Esophagus muscularis mucosa (tissue), 4 donors: ENCODE data around the gene BAIAP2. TPM values are rescaled to one million over a fixed set of nuclear protein-coding genes. Genes with fewer than 3 reads are reported as not detected.
"Not testable (repeated sequence)": the region's sequence is repeated elsewhere in the genome, so short reads cannot be mapped to it uniquely, and the experiment has no call there.

Experiments used
- DNase-seq: peaks from one replicate; pipeline ENCODE4 v3.0.0-alpha.2; 2017; ENCODE audit errors: extremely low spot score
- H3K27ac ChIP-seq, 4 donors: fragments of 200-600 bp; sonication (generic); replicated peaks in 1 of 4; 1 replicate in 3 of 4; 2 replicates in 1 of 4; pipeline ENCODE4 v1.5.1; 2016 to 2019; ENCODE audit warnings: mild to moderate bottlenecking in 1 of 4
- H3K27me3 ChIP-seq, 4 donors: fragments of 200-600 bp; sonication (generic); one replicate each; pipeline versions ENCODE4 v1.5.1 to v1.6.0; 2016 to 2019
- H3K36me3 ChIP-seq, 4 donors: fragments of 200-600 bp; sonication (generic); one replicate each; pipeline ENCODE4 v1.5.1; 2016 to 2019
- H3K4me1 ChIP-seq, 4 donors: fragments of 200-600 bp; sonication (generic); one replicate each; pipeline ENCODE4 v1.5.1; 2016 to 2019
- H3K4me3 ChIP-seq, 4 donors: fragments of 200-600 bp; sonication (generic); 1 replicate in 2 of 4; 2 replicates in 2 of 4; pipeline ENCODE4 v1.5.1; 2016 to 2019; ENCODE audit warnings: mild to moderate bottlenecking in 4 of 4, moderate library complexity in 1 of 4
- H3K9me3 ChIP-seq, 4 donors: fragments of 200-600 bp; sonication (generic); 1 replicate in 3 of 4; 2 replicates in 1 of 4; pipeline ENCODE4 v1.5.1; 2016 to 2019
- EP300 ChIP-seq: sonication (generic); formaldehyde crosslinking; IDR thresholded peaks from one replicate; pipeline ENCODE4 v1.6.1; 2017; ENCODE audit warnings: antibody characterized with exemption
- POLR2A ChIP-seq: fragments of 450-650 bp; IDR thresholded peaks from one replicate; pipeline ENCODE4 v1.6.1; 2017; ENCODE audit warnings: antibody characterized with exemption, moderate library complexity, mild to moderate bottlenecking, low read depth
- POLR2AphosphoS5 ChIP-seq, 2 donors: sonication (generic); formaldehyde crosslinking; IDR thresholded peaks; one replicate each; pipeline ENCODE4 v1.6.1; 2017; ENCODE audit warnings: antibody characterized with exemption in 2 of 2
- WGBS: methylation state at CpG from one replicate; pipeline ENCODE4 v1.1.5; 2018; 5-methylcytosine and 5-hydroxymethylcytosine counted together
- intact Hi-C: fragments of 100-400 bp; cut with DNase I; formaldehyde crosslinking; loops from one replicate; pipeline ENCODE4 v1.15.1; 2023
- total RNA-seq, 4 donors: library from RNA; depleted of rRNA; stranded (reverse); fragments of >200 nt; gene quantifications; one replicate each; pipeline versions ENCODE4 v1.1.0 to v1.2.1, GENCODE V29; 2016
- TF ChIP-seq, protein P1 (sequence below), 3 experiments: fragments of 200-600 bp in 2 of 3; fragments of 450-650 bp in 1 of 3; sonication (generic) in 2 of 3; IDR thresholded peaks; one replicate each; pipeline ENCODE4 v1.5.1; 2017 to 2019; ENCODE audit warnings: antibody characterized with exemption in 3 of 3, mild to moderate bottlenecking in 2 of 3, moderate library complexity in 1 of 3

The BAIAP2 gene
- total RNA-seq, 4 donors from 2014 or later = 31.1 to 54.5 (median 36.7) TPM

DNA sequence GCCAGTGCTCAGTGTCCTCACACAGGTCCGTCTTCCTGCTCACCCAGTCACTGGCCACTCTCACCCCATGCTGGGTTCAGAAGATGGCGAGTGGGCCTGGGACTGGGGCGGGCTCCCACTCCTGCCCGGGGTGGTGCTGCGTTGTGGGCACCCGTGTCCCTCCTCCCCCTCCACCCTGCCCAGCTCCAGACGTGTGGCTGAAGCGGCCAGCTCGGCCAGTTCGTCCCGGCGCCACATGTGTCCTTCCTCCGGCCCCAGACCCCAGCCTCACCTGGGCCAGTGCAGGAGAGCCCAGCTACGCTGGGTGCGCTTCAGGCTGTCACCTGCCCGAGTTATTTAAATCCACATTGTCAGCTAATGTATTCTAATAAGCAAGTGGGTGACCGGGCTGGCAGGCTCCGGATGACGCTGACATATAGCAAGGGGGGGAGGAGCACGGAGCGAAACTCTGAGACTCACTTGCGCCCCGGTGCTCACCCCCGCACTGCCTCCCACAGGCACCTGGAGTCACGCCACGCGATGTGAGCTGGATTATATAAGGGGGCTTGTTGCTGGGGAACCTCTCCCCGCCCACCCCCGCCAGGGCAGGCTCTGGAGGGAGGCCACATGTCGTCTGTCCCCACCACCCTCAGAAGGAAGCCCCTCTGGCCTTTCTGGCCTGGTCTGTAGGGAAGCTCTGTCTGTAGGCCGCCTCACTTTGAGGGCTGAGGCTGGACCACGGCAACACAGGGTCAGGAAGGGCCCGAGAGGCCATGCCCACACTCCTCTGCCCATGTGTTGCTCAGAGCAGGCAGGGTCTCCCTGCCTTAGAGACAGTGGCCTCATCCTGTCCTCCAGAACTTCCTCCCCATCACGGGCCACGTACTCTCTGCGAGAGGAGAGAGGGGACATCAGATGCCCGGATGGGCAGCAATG lies 7.1 kb upstream of the BAIAP2 start:
- H3K27me3 ChIP-seq = peaks cover 0 to 17% (median 7%) of the 10 kb centered on the region in 4 donors
- H3K9me3 ChIP-seq = no peaks in the 10 kb centered on the region
- intact Hi-C loops = no loop called here
- peaks cover 27 to 57% (median 47%) of the 10 kb centered on the region in 4 donors for H3K4me1 ChIP-seq
- DNase-seq = no peak
- WGBS = 57% methylated on average over 34 of the region's 37 CpGs
- peak overlapping the region in 1 of 4 donors; percentile 16 for H3K4me3 ChIP-seq
- peaks cover 0 to 23% (median 8%) of the 10 kb centered on the region in 4 donors for H3K36me3 ChIP-seq
- TF ChIP-seq POLR2AphosphoS5 (IDR thresholded peaks at IDR 0.05) (no peak), EP300 (no peak), POLR2A (no peak)
- TF ChIP-seq, protein P1, sequence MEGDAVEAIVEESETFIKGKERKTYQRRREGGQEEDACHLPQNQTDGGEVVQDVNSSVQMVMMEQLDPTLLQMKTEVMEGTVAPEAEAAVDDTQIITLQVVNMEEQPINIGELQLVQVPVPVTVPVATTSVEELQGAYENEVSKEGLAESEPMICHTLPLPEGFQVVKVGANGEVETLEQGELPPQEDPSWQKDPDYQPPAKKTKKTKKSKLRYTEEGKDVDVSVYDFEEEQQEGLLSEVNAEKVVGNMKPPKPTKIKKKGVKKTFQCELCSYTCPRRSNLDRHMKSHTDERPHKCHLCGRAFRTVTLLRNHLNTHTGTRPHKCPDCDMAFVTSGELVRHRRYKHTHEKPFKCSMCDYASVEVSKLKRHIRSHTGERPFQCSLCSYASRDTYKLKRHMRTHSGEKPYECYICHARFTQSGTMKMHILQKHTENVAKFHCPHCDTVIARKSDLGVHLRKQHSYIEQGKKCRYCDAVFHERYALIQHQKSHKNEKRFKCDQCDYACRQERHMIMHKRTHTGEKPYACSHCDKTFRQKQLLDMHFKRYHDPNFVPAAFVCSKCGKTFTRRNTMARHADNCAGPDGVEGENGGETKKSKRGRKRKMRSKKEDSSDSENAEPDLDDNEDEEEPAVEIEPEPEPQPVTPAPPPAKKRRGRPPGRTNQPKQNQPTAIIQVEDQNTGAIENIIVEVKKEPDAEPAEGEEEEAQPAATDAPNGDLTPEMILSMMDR (IDR thresholded peaks at IDR 0.05) = no peak
- H3K27ac ChIP-seq = no peak overlapping the region

DNA sequence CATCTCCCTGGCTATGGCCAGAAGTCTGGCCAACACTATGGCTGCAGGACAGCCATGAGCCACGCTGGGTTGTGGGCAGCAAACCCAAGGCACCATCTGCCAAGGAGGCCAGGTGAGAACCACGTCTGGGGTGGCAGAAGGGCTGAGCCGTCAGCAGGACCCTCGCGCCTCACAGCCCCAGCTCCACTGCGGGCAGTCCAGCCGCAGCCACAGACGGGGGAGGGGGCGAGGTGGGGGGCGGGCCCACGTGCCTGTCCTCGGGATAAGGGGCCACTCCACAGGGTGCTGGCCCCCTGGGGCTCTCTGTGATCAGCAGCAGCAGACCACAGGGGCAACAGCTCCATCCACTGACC lies 6.5 kb upstream of the BAIAP2 start:
- no peak for DNase-seq

DNA sequence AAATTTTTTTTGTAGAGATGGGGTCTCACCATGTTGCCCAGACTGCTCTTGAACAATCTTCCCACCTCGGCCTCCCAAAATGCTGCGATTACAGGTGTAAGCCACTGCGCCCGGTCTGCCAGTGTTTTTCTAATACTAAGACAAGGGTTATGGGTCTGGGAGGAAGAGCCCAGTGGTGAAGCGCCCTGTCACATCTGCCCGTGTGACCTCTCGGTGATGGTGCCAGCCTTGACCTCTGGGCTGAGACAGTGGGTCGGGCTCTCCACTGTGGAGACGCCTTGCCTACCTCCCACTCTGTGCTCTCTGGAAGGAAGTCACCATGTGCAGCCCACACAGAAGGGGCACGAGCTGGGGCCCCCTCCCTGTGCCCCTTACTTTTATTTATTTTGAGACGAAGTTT lies 5.1 kb upstream of the BAIAP2 start:
- H3K27me3 ChIP-seq = peaks cover 0 to 17% (median 7%) of the 10 kb centered on the region in 4 donors
- intact Hi-C loops = no loop called here

More for the DNA sequence above, 6.5 kb upstream of the BAIAP2 start:
- H3K27me3 ChIP-seq = peaks cover 0 to 17% (median 7%) of the 10 kb centered on the region in 4 donors
- intact Hi-C loops = no loop called here
- H3K9me3 ChIP-seq = no peaks in the 10 kb centered on the region
- H3K4me1 ChIP-seq = peaks cover 30 to 62% (median 51%) of the 10 kb centered on the region in 4 donors
- no peak overlapping the region for H3K4me3 ChIP-seq
- no peak overlapping the region for H3K27ac ChIP-seq
- H3K36me3 ChIP-seq = peaks cover 0 to 25% (median 9%) of the 10 kb centered on the region in 4 donors
- WGBS = 38% methylated on average over 7 of the region's 12 CpGs
- TF ChIP-seq, protein P1 (IDR thresholded peaks at IDR 0.05) = no peak
- no peak for TF ChIP-seq POLR2A
- TF ChIP-seq POLR2AphosphoS5 (IDR thresholded peaks at IDR 0.05) = no peak
- TF ChIP-seq EP300 = no peak

DNA sequence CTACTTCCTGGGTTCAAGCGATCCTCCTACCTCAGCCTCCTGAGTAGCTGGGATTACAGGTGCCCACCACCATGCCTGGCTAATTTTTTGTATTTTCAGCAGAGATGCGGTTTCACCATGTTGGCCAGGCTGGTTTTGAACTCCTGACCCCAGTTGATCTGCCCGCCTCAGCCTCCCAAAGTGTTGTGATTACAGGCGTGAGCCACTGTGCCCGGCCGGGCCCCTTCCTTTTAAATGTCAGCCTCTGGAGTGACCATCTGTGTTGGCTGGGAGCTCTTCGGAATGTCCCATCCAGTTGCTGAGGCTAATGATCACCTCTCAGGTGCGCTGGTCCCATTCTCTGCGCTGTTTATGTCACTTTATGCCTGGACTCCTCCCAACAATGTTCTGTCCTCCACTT lies 4.6 kb upstream of the BAIAP2 start:
- H3K4me1 ChIP-seq = peaks cover 35 to 57% (median 52%) of the 10 kb centered on the region in 4 donors
- intact Hi-C loops = not testable (repeated sequence)

More for the DNA sequence above, 5.1 kb upstream of the BAIAP2 start:
- DNase-seq = no peak
- peaks cover 35 to 61% (median 52%) of the 10 kb centered on the region in 4 donors for H3K4me1 ChIP-seq
- H3K9me3 ChIP-seq = no peaks in the 10 kb centered on the region
- TF ChIP-seq POLR2A (no peak), POLR2AphosphoS5 (IDR thresholded peaks at IDR 0.05) (no peak), EP300 (no peak)
- TF ChIP-seq, protein P1 (IDR thresholded peaks at IDR 0.05) = no peak
- H3K27ac ChIP-seq = no peak overlapping the region
- no peak overlapping the region for H3K4me3 ChIP-seq
- H3K36me3 ChIP-seq = peaks cover 0 to 25% (median 9%) of the 10 kb centered on the region in 4 donors
- WGBS = 88% methylated on average over 11 of the region's 11 CpGs

DNA sequence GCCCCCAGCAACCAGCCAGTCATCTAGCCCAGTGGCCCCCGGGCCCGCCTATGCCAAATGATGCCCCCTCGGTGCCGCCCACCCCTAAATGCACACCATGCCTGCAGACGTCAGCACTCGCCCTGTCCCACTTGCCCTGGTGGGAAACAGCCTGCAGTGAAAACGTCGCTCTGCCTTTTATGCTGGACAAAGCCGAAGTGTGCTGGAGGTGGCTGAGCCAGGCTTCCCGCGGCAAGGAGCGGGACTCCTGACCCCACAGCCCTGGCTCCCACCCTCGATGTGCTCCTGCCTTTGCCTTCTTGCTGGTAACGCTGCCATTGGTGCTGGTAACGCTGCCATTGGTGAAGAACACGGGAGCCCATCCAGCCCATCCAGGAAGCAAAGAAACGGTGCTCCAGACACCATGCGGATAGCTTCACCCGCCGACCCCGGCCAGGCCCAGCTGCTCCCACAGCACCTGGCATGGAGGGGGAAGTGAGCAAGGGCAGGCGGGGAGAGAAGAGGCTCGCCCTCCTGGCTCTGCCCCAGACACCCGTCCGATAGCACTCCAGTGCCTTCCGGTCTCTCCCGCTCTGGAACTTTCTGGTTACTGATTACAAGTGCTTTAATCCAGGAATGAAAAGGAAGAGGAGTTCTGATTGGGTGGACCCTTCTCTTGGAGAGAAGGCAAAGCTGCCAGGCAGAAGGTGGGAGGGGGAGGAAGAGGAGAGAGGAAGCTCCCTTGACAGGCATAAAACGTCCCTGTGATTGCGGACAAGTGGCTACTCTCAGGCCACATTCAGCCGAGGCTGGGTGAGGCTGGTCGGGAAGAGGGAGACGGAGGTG lies 4.0 kb upstream of the BAIAP2 start:
- no peak for TF ChIP-seq POLR2A
- TF ChIP-seq, protein P1 (IDR thresholded peaks at IDR 0.05) = no peak
- TF ChIP-seq EP300 = no peak
- peak in 1 of 2 donors; percentile 18 for TF ChIP-seq POLR2AphosphoS5 (IDR thresholded peaks at IDR 0.05)
- WGBS = 74% methylated on average over 30 of the region's 32 CpGs
- no peak for DNase-seq
- Histone ChIP-seq H3K27ac (no peak overlapping the region), H3K4me3 (no peak overlapping the region), H3K36me3 (peaks cover 0 to 25% (median 9%) of the 10 kb centered on the region in 4 donors), H3K27me3 (peaks cover 0 to 17% (median 7%) of the 10 kb centered on the region in 4 donors), H3K9me3 (no peaks in the 10 kb centered on the region), H3K4me1 (peaks cover 37 to 60% (median 55%) of the 10 kb centered on the region in 4 donors)
- intact Hi-C loops = no loop called here

More for the DNA sequence above, 4.6 kb upstream of the BAIAP2 start:
- not testable (repeated sequence) for DNase-seq, H3K27ac ChIP-seq, H3K9me3 ChIP-seq, H3K4me3 ChIP-seq
- H3K27me3 ChIP-seq = peaks cover 0 to 17% (median 7%) of the 10 kb centered on the region in 4 donors
- WGBS = 84% methylated on average over 9 of the region's 9 CpGs
- peaks cover 0 to 25% (median 9%) of the 10 kb centered on the region in 4 donors for H3K36me3 ChIP-seq
